ENCODE measurements around the gene SHISAL1. TPM values are rescaled to one million over a fixed set of nuclear protein-coding genes. Genes with fewer than 3 reads are reported as not detected.
"Not testable (repeated sequence)": the region's sequence is repeated elsewhere in the genome, so short reads cannot be mapped to it uniquely, and the experiment has no call there.

The SHISAL1 gene
- total and polyA plus RNA-seq, 4 donors: 0.12 to 0.74 (median 0.34) TPM

DNA sequence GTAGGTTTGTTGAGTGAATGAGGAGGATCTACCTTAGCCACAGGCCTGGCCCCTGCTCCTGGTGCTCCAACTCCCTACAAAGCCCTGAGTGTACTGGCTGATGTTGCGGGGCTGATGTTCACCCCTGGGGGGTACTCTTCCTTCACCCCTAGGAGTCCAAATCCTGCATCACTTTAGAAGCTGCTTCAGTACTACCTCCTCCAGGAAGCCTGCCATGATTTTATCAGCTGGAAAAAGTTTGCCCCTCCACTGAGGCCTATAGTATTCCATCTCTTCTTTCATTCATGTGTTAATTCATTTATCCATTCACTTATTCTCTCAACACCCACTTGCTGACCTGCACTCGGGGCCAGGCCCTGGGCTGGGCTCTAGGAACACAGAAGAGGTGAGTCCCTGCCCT, 7.8 kb downstream of the SHISAL1 start:
- 94% methylated on average over 2 of the region's 2 CpGs for WGBS, 2 donors
- no peak for ATAC-seq (ENCODE audit: insufficient read depth, low FRiP score)
- H3K9me3 ChIP-seq (ENCODE audit: control insufficient read depth in 4 of 4, insufficient read depth in 3 of 4, low read length in 3 of 4): no peaks in the 10 kb centered on the region
- H3K9ac ChIP-seq (ENCODE audit: insufficient read depth in 1 of 2, low read length in 2 of 2): no peak overlapping the region
- no peak overlapping the region for H3K27ac ChIP-seq (ENCODE audit: low read depth in 1 of 2, low read length in 1 of 2)
- peaks cover 0 to 3% (median 0%) of the 10 kb centered on the region in 5 donors for H3K4me1 ChIP-seq (ENCODE audit: control insufficient read depth in 5 of 5, insufficient read depth in 5 of 5, low read length in 5 of 5)
- H3K4me3 ChIP-seq: no peak overlapping the region
- DNase-seq: no peak
- no peaks in the 10 kb centered on the region for H3K36me3 ChIP-seq (ENCODE audit: control insufficient read depth in 4 of 4, insufficient read depth in 4 of 4, low read length in 4 of 4)
- H3K27me3 ChIP-seq (ENCODE audit: control insufficient read depth in 3 of 3, insufficient read depth in 3 of 3, low read length in 2 of 3): peaks cover 0 to 6% (median 0%) of the 10 kb centered on the region in 3 donors
- TF ChIP-seq, protein P1, sequence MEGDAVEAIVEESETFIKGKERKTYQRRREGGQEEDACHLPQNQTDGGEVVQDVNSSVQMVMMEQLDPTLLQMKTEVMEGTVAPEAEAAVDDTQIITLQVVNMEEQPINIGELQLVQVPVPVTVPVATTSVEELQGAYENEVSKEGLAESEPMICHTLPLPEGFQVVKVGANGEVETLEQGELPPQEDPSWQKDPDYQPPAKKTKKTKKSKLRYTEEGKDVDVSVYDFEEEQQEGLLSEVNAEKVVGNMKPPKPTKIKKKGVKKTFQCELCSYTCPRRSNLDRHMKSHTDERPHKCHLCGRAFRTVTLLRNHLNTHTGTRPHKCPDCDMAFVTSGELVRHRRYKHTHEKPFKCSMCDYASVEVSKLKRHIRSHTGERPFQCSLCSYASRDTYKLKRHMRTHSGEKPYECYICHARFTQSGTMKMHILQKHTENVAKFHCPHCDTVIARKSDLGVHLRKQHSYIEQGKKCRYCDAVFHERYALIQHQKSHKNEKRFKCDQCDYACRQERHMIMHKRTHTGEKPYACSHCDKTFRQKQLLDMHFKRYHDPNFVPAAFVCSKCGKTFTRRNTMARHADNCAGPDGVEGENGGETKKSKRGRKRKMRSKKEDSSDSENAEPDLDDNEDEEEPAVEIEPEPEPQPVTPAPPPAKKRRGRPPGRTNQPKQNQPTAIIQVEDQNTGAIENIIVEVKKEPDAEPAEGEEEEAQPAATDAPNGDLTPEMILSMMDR (IDR thresholded peaks at IDR 0.05; ENCODE audit: control extremely low read depth, extremely low read depth): no peak

GRCh38 chr22:44304354-44304753, 8.4 kb downstream of the SHISAL1 start:
- Histone ChIP-seq H3K4me1 (ENCODE audit: control insufficient read depth in 5 of 5, insufficient read depth in 5 of 5, low read length in 5 of 5) (peaks cover 0 to under 1% (median 0%) of the 10 kb centered on the region in 5 donors), H3K27me3 (ENCODE audit: control insufficient read depth in 3 of 3, insufficient read depth in 3 of 3, low read length in 2 of 3) (peaks cover 0 to 6% (median 2%) of the 10 kb centered on the region in 3 donors), H3K27ac (ENCODE audit: low read depth in 1 of 2, low read length in 1 of 2) (no peak overlapping the region), H3K9me3 (ENCODE audit: control insufficient read depth in 4 of 4, insufficient read depth in 3 of 4, low read length in 3 of 4) (no peaks in the 10 kb centered on the region), H3K36me3 (ENCODE audit: control insufficient read depth in 4 of 4, insufficient read depth in 4 of 4, low read length in 4 of 4) (no peaks in the 10 kb centered on the region), H3K9ac (ENCODE audit: insufficient read depth in 1 of 2, low read length in 2 of 2) (no peak overlapping the region), H3K4me3 (no peak overlapping the region)
- WGBS, 2 donors: 76 to 83% methylated on average over 9 of the region's 9 CpGs
- DNase-seq (no peak), ATAC-seq (ENCODE audit: insufficient read depth, low FRiP score) (no peak)
- TF ChIP-seq, protein P1 (IDR thresholded peaks at IDR 0.05; ENCODE audit: control extremely low read depth, extremely low read depth): no peak

- not testable (repeated sequence) for H3K4me1 ChIP-seq (ENCODE audit: control insufficient read depth in 5 of 5, insufficient read depth in 5 of 5, low read length in 5 of 5); H3K36me3 ChIP-seq (ENCODE audit: control insufficient read depth in 4 of 4, insufficient read depth in 4 of 4, low read length in 4 of 4); H3K9me3 ChIP-seq (ENCODE audit: control insufficient read depth in 4 of 4, insufficient read depth in 3 of 4, low read length in 3 of 4); H3K9ac ChIP-seq (ENCODE audit: insufficient read depth in 1 of 2, low read length in 2 of 2); ATAC-seq (ENCODE audit: insufficient read depth, low FRiP score); H3K27ac ChIP-seq (ENCODE audit: low read depth in 1 of 2, low read length in 1 of 2); H3K27me3 ChIP-seq (ENCODE audit: control insufficient read depth in 3 of 3, insufficient read depth in 3 of 3, low read length in 2 of 3); DNase-seq; H3K4me3 ChIP-seq
- WGBS, 2 donors: 90 to 97% methylated on average over 8 to 9 of the region's 10 CpGs
Measured at GRCh38 chr22:44302363-44302762, 10.4 kb downstream of the SHISAL1 start.

- H3K9me3 ChIP-seq (ENCODE audit: control insufficient read depth in 4 of 4, insufficient read depth in 3 of 4, low read length in 3 of 4): peaks cover 0 to 2% (median 0%) of the 10 kb centered on the region in 4 donors
- H3K4me3 ChIP-seq: no peak overlapping the region
- no peak overlapping the region for H3K9ac ChIP-seq (ENCODE audit: insufficient read depth in 1 of 2, low read length in 2 of 2)
- H3K27me3 ChIP-seq (ENCODE audit: control insufficient read depth in 3 of 3, insufficient read depth in 3 of 3, low read length in 2 of 3): peaks cover 0 to 6% (median 2%) of the 10 kb centered on the region in 3 donors
- no peak overlapping the region for H3K27ac ChIP-seq (ENCODE audit: low read depth in 1 of 2, low read length in 1 of 2)
- H3K4me1 ChIP-seq (ENCODE audit: control insufficient read depth in 5 of 5, insufficient read depth in 5 of 5, low read length in 5 of 5): no peaks in the 10 kb centered on the region
- TF ChIP-seq, protein P1 (IDR thresholded peaks at IDR 0.05; ENCODE audit: control extremely low read depth, extremely low read depth): no peak
- no peak for DNase-seq
- WGBS, 2 donors: 67 to 79% methylated on average over 19 of the region's 19 CpGs
- no peaks in the 10 kb centered on the region for H3K36me3 ChIP-seq (ENCODE audit: control insufficient read depth in 4 of 4, insufficient read depth in 4 of 4, low read length in 4 of 4)
- ATAC-seq (ENCODE audit: insufficient read depth, low FRiP score): no peak
Measured at GRCh38 chr22:44301039-44301438, 11.7 kb downstream of the SHISAL1 start.
